Fibroblast of lung (primary cell): ENCODE results near the gene TRAM2. TPM values are rescaled to one million over a fixed set of nuclear protein-coding genes. Genes with fewer than 3 reads are reported as not detected.

Experiments used
- DNase-seq, 2 donors: peaks; one replicate each; pipeline versions ENCODE4 v3.0.0 to v3.0.0-alpha.2; 2010; ENCODE audit warnings: low read depth in 2 of 2
- H2AFZ ChIP-seq: 2 replicates; pipeline ENCODE4 v1.5.1; 2012; ENCODE audit warnings: low read length, control low read depth, inconsistent platforms
- H3K27ac ChIP-seq: 2 replicates; pipeline ENCODE4 v1.5.1; 2011; ENCODE audit warnings: low read length, control low read depth; ENCODE audit not compliant: insufficient read depth
- H3K27me3 ChIP-seq: 2 replicates; pipeline ENCODE4 v1.5.1; 2011; ENCODE audit warnings: mild to moderate bottlenecking, low read length; ENCODE audit not compliant: control insufficient read depth, insufficient read depth
- H3K36me3 ChIP-seq: 2 replicates; pipeline ENCODE4 v1.5.1; 2011; ENCODE audit warnings: low read length; ENCODE audit not compliant: control insufficient read depth, insufficient read depth
- H3K4me1 ChIP-seq: 2 replicates; pipeline ENCODE4 v1.5.1; 2011; ENCODE audit warnings: low read length; ENCODE audit not compliant: control insufficient read depth, insufficient read depth; ENCODE audit errors: extremely low read depth
- H3K4me2 ChIP-seq: 2 replicates; pipeline ENCODE4 v1.5.1; 2011; ENCODE audit warnings: low read length, control low read depth; ENCODE audit not compliant: insufficient read depth; ENCODE audit errors: extremely low read depth
- H3K4me3 ChIP-seq, 4 experiments: fragments of 200-600 bp in 1 of 4; sonication (generic) in 1 of 4; replicated peaks in 1 of 4; 2 replicates each; pipeline ENCODE4 v1.5.1; 2011 to 2016; ENCODE audit warnings: low read length in 4 of 4, low read depth in 3 of 4, mild to moderate bottlenecking in 3 of 4, control low read depth in 2 of 4, inconsistent platforms in 1 of 4, mixed read lengths in 1 of 4; ENCODE audit not compliant: insufficient read depth in 1 of 4; ENCODE audit errors: control extremely low read depth in 1 of 4
- H3K79me2 ChIP-seq: 2 replicates; pipeline ENCODE4 v1.5.1; 2012; ENCODE audit warnings: mild to moderate bottlenecking, low read length, inconsistent platforms; ENCODE audit not compliant: control insufficient read depth, insufficient read depth
- H3K9ac ChIP-seq: 2 replicates; pipeline ENCODE4 v1.5.1; 2011; ENCODE audit warnings: mild to moderate bottlenecking, low read length, control low read depth; ENCODE audit not compliant: insufficient read depth
- H3K9me3 ChIP-seq: 2 replicates; pipeline ENCODE4 v1.5.1; 2012; ENCODE audit warnings: low read depth, low read length; ENCODE audit not compliant: control insufficient read depth, insufficient read depth
- H4K20me1 ChIP-seq: 2 replicates; pipeline ENCODE4 v1.5.1; 2011; ENCODE audit warnings: low read length; ENCODE audit not compliant: control insufficient read depth, insufficient read depth; ENCODE audit errors: extremely low read depth
- EZH2 ChIP-seq: IDR thresholded peaks from 2 replicates; pipeline ENCODE4 v1.5.1; 2012; ENCODE audit warnings: low read length, control low read depth, mild to moderate bottlenecking; ENCODE audit errors: missing control alignments
- polyA plus RNA-seq, 2 donors: library from polyadenylated mRNA; depleted of rRNA in 1 of 2; stranded (reverse) in 1 of 2; unstranded in 1 of 2; fragments of >200 nt; gene quantifications; 2 replicates each; pipeline ENCODE4 v1.2.1, GENCODE V29; 2011 to 2012; ENCODE audit warnings: missing spikeins in 1 of 2
- total RNA-seq: library from RNA; depleted of rRNA; stranded (reverse); fragments of >200 nt; gene quantifications from 2 replicates; pipeline ENCODE4 v1.2.1, GENCODE V29; 2014
- TF ChIP-seq, protein P1 (sequence below), 2 donors: IDR thresholded peaks in 1 of 2; conservative IDR thresholded peaks in 1 of 2; 1 replicate in 1 of 2; 2 replicates in 1 of 2; pipeline ENCODE4 v1.5.1; 2011 to 2012; ENCODE audit warnings: low read length in 2 of 2, control low read depth in 1 of 2, inconsistent platforms in 1 of 2, low read depth in 1 of 2, mild to moderate bottlenecking in 1 of 2

TRAM2 gene
- total and polyA plus RNA-seq, 2 donors (not counting 1 experiment from before 2014, with no cell fraction given) = 131 to 252 TPM

GRCh38 chr6:52558266-52559000, 18.4 kb downstream of the TRAM2 start:
- Histone ChIP-seq H3K4me2 (peak overlapping the region; percentile 54), H3K9ac (no peak overlapping the region), H3K4me1 (peaks cover 54% of the 10 kb centered on the region), H3K4me3 (peak overlapping the region in 1 of 4 experiments; percentile 18), H3K79me2 (peaks cover 96% of the 10 kb centered on the region), H3K27ac (peak overlapping the region; percentile 83), H3K9me3 (no peaks in the 10 kb centered on the region), H3K27me3 (no peaks in the 10 kb centered on the region), H4K20me1 (peaks cover 2% of the 10 kb centered on the region), H2AFZ (no peak overlapping the region), H3K36me3 (no peaks in the 10 kb centered on the region)
- TF ChIP-seq, protein P1, sequence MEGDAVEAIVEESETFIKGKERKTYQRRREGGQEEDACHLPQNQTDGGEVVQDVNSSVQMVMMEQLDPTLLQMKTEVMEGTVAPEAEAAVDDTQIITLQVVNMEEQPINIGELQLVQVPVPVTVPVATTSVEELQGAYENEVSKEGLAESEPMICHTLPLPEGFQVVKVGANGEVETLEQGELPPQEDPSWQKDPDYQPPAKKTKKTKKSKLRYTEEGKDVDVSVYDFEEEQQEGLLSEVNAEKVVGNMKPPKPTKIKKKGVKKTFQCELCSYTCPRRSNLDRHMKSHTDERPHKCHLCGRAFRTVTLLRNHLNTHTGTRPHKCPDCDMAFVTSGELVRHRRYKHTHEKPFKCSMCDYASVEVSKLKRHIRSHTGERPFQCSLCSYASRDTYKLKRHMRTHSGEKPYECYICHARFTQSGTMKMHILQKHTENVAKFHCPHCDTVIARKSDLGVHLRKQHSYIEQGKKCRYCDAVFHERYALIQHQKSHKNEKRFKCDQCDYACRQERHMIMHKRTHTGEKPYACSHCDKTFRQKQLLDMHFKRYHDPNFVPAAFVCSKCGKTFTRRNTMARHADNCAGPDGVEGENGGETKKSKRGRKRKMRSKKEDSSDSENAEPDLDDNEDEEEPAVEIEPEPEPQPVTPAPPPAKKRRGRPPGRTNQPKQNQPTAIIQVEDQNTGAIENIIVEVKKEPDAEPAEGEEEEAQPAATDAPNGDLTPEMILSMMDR (conservative IDR thresholded peaks at IDR 0.05 in 1 of 2, IDR thresholded peaks at IDR 0.05 in 1 of 2; ENCODE audit: low read depth in 1 of 2, low read length in 2 of 2) = no peak
- TF ChIP-seq EZH2 = no peak
- peak; percentile 43 to 55 for DNase-seq

- Histone ChIP-seq H3K27me3 (no peaks in the 10 kb centered on the region), H3K9me3 (no peaks in the 10 kb centered on the region), H3K4me2 (peak overlapping the region; percentile 56), H4K20me1 (peaks cover 2% of the 10 kb centered on the region), H2AFZ (no peak overlapping the region), H3K79me2 (peaks cover 96% of the 10 kb centered on the region), H3K4me3 (peak overlapping the region in 2 of 4 experiments; percentile 18 to 22), H3K27ac (peak overlapping the region; percentile 83), H3K9ac (no peak overlapping the region), H3K36me3 (no peaks in the 10 kb centered on the region), H3K4me1 (peaks cover 56% of the 10 kb centered on the region)
- peak; percentile 30 to 65 for DNase-seq
- TF ChIP-seq, protein P1 (conservative IDR thresholded peaks at IDR 0.05 in 1 of 2, IDR thresholded peaks at IDR 0.05 in 1 of 2; ENCODE audit: low read depth in 1 of 2, low read length in 2 of 2) = no peak
- no peak for TF ChIP-seq EZH2
These were observed 19.2 kb downstream of the TRAM2 start for GRCh38 chr6:52557389-52558265.
